IMR-90 (cell line): ENCODE results near the gene ZNF236. TPM values are rescaled to one million over a fixed set of nuclear protein-coding genes. Genes with fewer than 3 reads are reported as not detected.

Source experiments
- ATAC-seq: fragments of 200-7000 bp; cut with Tn5 transposase; 2 replicates; pipeline ENCODE4 v1.9.1; 2020; ENCODE audit warnings: low read depth, mild to moderate bottlenecking, moderate library complexity
- BruUV-seq: library from RNA; stranded (reverse); fragments of 400-500 nt; replicated peaks from 2 replicates; lab custom pipeline; 2021; lab: Mats Ljungman, UMichigan
- CTCF ChIA-PET: fragments of 300-600 bp; formaldehyde crosslinking; extraction: SDS; loops from one replicate; lab custom pipeline; 2021; ENCODE audit warnings: antibody characterized with exemption; lab: Yijun Ruan, JAX
- POLR2A ChIA-PET: fragments of 300-600 bp; sonication (Branson Sonifier 250); formaldehyde crosslinking; loops from one replicate; lab custom pipeline; 2022; ENCODE audit warnings: antibody characterized with exemption; ENCODE audit not compliant: unreplicated experiment; lab: Charles Lee
- DNase-seq: peaks from one replicate; pipeline ENCODE4 v3.0.0; 2013
- H2AFZ ChIP-seq: replicated peaks from 2 replicates; pipeline ENCODE3; 2013; ENCODE audit warnings: low read length, mild to moderate bottlenecking; ENCODE audit not compliant: poor library complexity
- H2AK5ac ChIP-seq: 2 replicates; pipeline ENCODE4 v1.6.1; 2013; ENCODE audit warnings: low read depth, low read length, inconsistent platforms
- H2AK9ac ChIP-seq: replicated peaks from 2 replicates; pipeline ENCODE3; 2013; ENCODE audit warnings: mild to moderate bottlenecking, low read depth, low read length, moderate library complexity; ENCODE audit not compliant: poor library complexity
- H2BK120ac ChIP-seq: 2 replicates; pipeline ENCODE4 v1.6.1; 2013; ENCODE audit warnings: low read depth, low read length, inconsistent platforms
- H2BK15ac ChIP-seq: 3 replicates; pipeline ENCODE4 v1.6.1; 2013; ENCODE audit warnings: low read depth, low read length, inconsistent platforms
- H2BK20ac ChIP-seq: 2 replicates; pipeline ENCODE4 v1.6.1; 2013; ENCODE audit warnings: low read depth, mild to moderate bottlenecking, inconsistent platforms, low read length, moderate library complexity
- H2BK5ac ChIP-seq: 2 replicates; pipeline ENCODE4 v1.6.1; 2013; ENCODE audit warnings: mild to moderate bottlenecking, low read depth, low read length, inconsistent platforms; ENCODE audit not compliant: poor library complexity, severe bottlenecking
- H3K14ac ChIP-seq: replicated peaks from 2 replicates; pipeline ENCODE4 v1.6.1; 2013; ENCODE audit warnings: low read depth, low read length, inconsistent platforms
- H3K18ac ChIP-seq: 2 replicates; pipeline ENCODE4 v1.6.1; 2013; ENCODE audit warnings: low read depth, low read length, control low read depth
- H3K23ac ChIP-seq: 2 replicates; pipeline ENCODE4 v1.6.1; 2013; ENCODE audit warnings: low read depth, low read length, inconsistent platforms
- H3K27ac ChIP-seq: 2 replicates; pipeline ENCODE4 v1.5.1; 2013; ENCODE audit warnings: mild to moderate bottlenecking, control low read depth, low read length; ENCODE audit not compliant: insufficient read depth
- H3K27me3 ChIP-seq: 2 replicates; pipeline ENCODE4 v1.6.1; 2013; ENCODE audit warnings: low read length; ENCODE audit not compliant: control insufficient read depth, insufficient read depth
- H3K36me3 ChIP-seq: 2 replicates; pipeline ENCODE4 v1.6.1; 2013; ENCODE audit warnings: low read length, mixed read lengths; ENCODE audit not compliant: control insufficient read depth, insufficient read depth
- H3K4ac ChIP-seq: 2 replicates; pipeline ENCODE4 v1.6.1; 2013; ENCODE audit warnings: low read depth, low read length, inconsistent platforms
- H3K4me1 ChIP-seq: 2 replicates; pipeline ENCODE4 v1.6.1; 2013; ENCODE audit warnings: low read length, mixed read lengths; ENCODE audit not compliant: control insufficient read depth, insufficient read depth
- H3K4me2 ChIP-seq: 2 replicates; pipeline ENCODE4 v1.6.1; 2013; ENCODE audit warnings: low read depth, mild to moderate bottlenecking, control low read depth, low read length, moderate library complexity
- H3K4me3 ChIP-seq: 2 replicates; pipeline ENCODE4 v1.5.1; 2013; ENCODE audit warnings: low read depth, mild to moderate bottlenecking, control low read depth, low read length, moderate library complexity; ENCODE audit not compliant: insufficient read depth
- H3K56ac ChIP-seq: 2 replicates; pipeline ENCODE4 v1.6.1; 2013; ENCODE audit warnings: low read length, inconsistent platforms; ENCODE audit not compliant: insufficient read depth; ENCODE audit errors: extremely low read depth
- H3K79me1 ChIP-seq, 2 experiments: 2 replicates each; pipeline ENCODE4 v1.6.1; 2013; ENCODE audit warnings: low read length in 2 of 2, inconsistent platforms in 1 of 2, low read depth in 1 of 2
- H3K9ac ChIP-seq: 2 replicates; pipeline ENCODE4 v1.6.1; 2013; ENCODE audit warnings: low read depth, low read length, control low read depth
- H3K9me1 ChIP-seq: 2 replicates; pipeline ENCODE4 v1.6.1; 2013; ENCODE audit warnings: low read length, inconsistent platforms; ENCODE audit not compliant: insufficient read depth
- H3K9me3 ChIP-seq: 2 replicates; pipeline ENCODE4 v1.6.1; 2013; ENCODE audit warnings: low read length; ENCODE audit not compliant: control insufficient read depth, insufficient read depth
- H4K20me1 ChIP-seq: 2 replicates; pipeline ENCODE4 v1.6.1; 2013; ENCODE audit warnings: low read length, inconsistent platforms; ENCODE audit not compliant: insufficient read depth
- H4K5ac ChIP-seq: 2 replicates; pipeline ENCODE4 v1.6.1; 2013; ENCODE audit warnings: mild to moderate bottlenecking, low read depth, low read length, control low read depth
- H4K8ac ChIP-seq, 2 experiments: 2 replicates each; pipeline ENCODE4 v1.6.1; 2013; ENCODE audit warnings: low read depth in 2 of 2, low read length in 2 of 2, control low read depth in 1 of 2, inconsistent platforms in 1 of 2
- H4K91ac ChIP-seq: 2 replicates; pipeline ENCODE4 v1.6.1; 2013; ENCODE audit warnings: low read depth, low read length, inconsistent platforms; ENCODE audit not compliant: insufficient read depth
- BHLHE40 ChIP-seq: fragments of 150-350 bp; IDR thresholded peaks from 2 replicates; pipeline ENCODE4 v1.6.1; 2016; ENCODE audit warnings: mild to moderate bottlenecking, low read depth, low read length
- CEBPB ChIP-seq: IDR thresholded peaks from 2 replicates; pipeline ENCODE4 v1.6.1; 2012; ENCODE audit warnings: low read depth, low read length, improper control_type of control experiment
- CHD1 ChIP-seq: IDR thresholded peaks from 2 replicates; pipeline ENCODE4 v1.6.1; 2012; ENCODE audit warnings: low read depth, low read length, improper control_type of control experiment
- ELK1 ChIP-seq: fragments of 150-350 bp; IDR thresholded peaks from 2 replicates; pipeline ENCODE4 v1.6.1; 2016; ENCODE audit warnings: low read depth, mild to moderate bottlenecking, low read length, moderate library complexity, borderline replicate concordance
- FOS ChIP-seq: fragments of 150-350 bp; IDR thresholded peaks from 2 replicates; pipeline ENCODE4 v1.6.1; 2016; ENCODE audit warnings: low read depth, low read length
- MAFK ChIP-seq: IDR thresholded peaks from 2 replicates; pipeline ENCODE4 v1.6.1; 2012; ENCODE audit warnings: low read depth, low read length, improper control_type of control experiment
- MAZ ChIP-seq: IDR thresholded peaks from 2 replicates; pipeline ENCODE4 v1.6.1; 2012; ENCODE audit warnings: low read depth, mild to moderate bottlenecking, low read length, improper control_type of control experiment, moderate library complexity, borderline replicate concordance
- MXI1 ChIP-seq: IDR thresholded peaks from 2 replicates; pipeline ENCODE4 v1.6.1; 2012; ENCODE audit warnings: low read depth, mild to moderate bottlenecking, low read length, moderate library complexity, borderline replicate concordance
- NFE2L2 ChIP-seq: fragments of 150-350 bp; IDR thresholded peaks from 2 replicates; pipeline ENCODE4 v1.6.1; 2016; ENCODE audit warnings: low read depth, mild to moderate bottlenecking, low read length
- POLR2A ChIP-seq: IDR thresholded peaks from 2 replicates; pipeline ENCODE4 v1.6.1; 2012; ENCODE audit warnings: mild to moderate bottlenecking, low read depth, low read length
- RAD21 ChIP-seq: IDR thresholded peaks from 2 replicates; pipeline ENCODE4 v1.6.1; 2012; ENCODE audit warnings: low read length, improper control_type of control experiment
- RCOR1 ChIP-seq: IDR thresholded peaks from 2 replicates; pipeline ENCODE4 v1.6.1; 2012; ENCODE audit warnings: mild to moderate bottlenecking, low read length, improper control_type of control experiment; ENCODE audit not compliant: insufficient replicate concordance
- RFX5 ChIP-seq: IDR thresholded peaks from 2 replicates; pipeline ENCODE4 v1.8.0; 2012; ENCODE audit warnings: low read depth, mild to moderate bottlenecking, low read length, moderate library complexity
- SMC3 ChIP-seq: fragments of 150-350 bp; IDR thresholded peaks from 2 replicates; pipeline ENCODE4 v1.6.1; 2016; ENCODE audit warnings: low read depth, mild to moderate bottlenecking, antibody characterized with exemption, low read length, moderate library complexity
- USF2 ChIP-seq: fragments of 150-350 bp; IDR thresholded peaks from 2 replicates; pipeline ENCODE4 v1.6.1; 2017; ENCODE audit warnings: mild to moderate bottlenecking, antibody characterized with exemption, low read length, low read depth
- WGBS, 2 experiments: methylation state at CpG; one replicate each; pipeline versions ENCODE4 v1.1.5 to v1.1.7; 2013; ENCODE audit warnings: missing lambda C conversion rate in 2 of 2; ENCODE audit not compliant: insufficient read length in 1 of 2; ENCODE audit errors: extremely low coverage in 2 of 2; 5-methylcytosine and 5-hydroxymethylcytosine counted together
- dilution Hi-C: fragments of 300-500 bp; cut with HindIII; formaldehyde crosslinking; loops from one replicate; pipeline ENCODE4 v1.14.3; 2018; ENCODE audit warnings: low sequenced_read_pairs; ENCODE audit not compliant: unreplicated experiment
- in situ Hi-C: fragments of 300-500 bp; cut with MboI; formaldehyde crosslinking; loops from 3 replicates; pipeline ENCODE4 v1.14.3; 2019; ENCODE audit warnings: low sequenced_read_pairs, inconsistent platforms, mixed read lengths
- intact Hi-C: fragments of 100-400 bp; cut with micrococcal nuclease; formaldehyde crosslinking; loops from 2 replicates; pipeline ENCODE4 v1.10.0; 2022
- polyA plus RNA-seq, 3 experiments: library from polyadenylated mRNA; depleted of rRNA; stranded (reverse); fragments of >200 nt; gene quantifications; 2 replicates each; pipeline ENCODE4 v1.2.3, GENCODE V29; 2012; ENCODE audit warnings: low replicate concordance in 1 of 3
- total RNA-seq: library from RNA; depleted of rRNA; stranded (reverse); fragments of >200 nt; gene quantifications from 2 replicates; pipeline ENCODE4 v1.2.3, GENCODE V29; 2012

ZNF236 gene
- total and polyA plus RNA-seq, 2 of the 4 experiments (the other 2 are of a cell fraction): 3.6 to 9.7 TPM

- intact Hi-C loops (no loop called here), in situ Hi-C loops (no loop called here), dilution Hi-C loops (no loop called here)
- H3K4me3 ChIP-seq: no peak overlapping the region
- ChIA-PET POLR2A (no interaction called here), CTCF (no interaction called here)
- H3K9me3 ChIP-seq: no peaks in the 10 kb centered on the region
- H2AFZ ChIP-seq: no peak overlapping the region
- H3K18ac ChIP-seq: no peak overlapping the region
- no peak overlapping the region for H4K5ac ChIP-seq
- no peak overlapping the region for H2AK9ac ChIP-seq
- H3K56ac ChIP-seq: no peak overlapping the region
- H3K27me3 ChIP-seq: no peaks in the 10 kb centered on the region
- no peak overlapping the region for H4K91ac ChIP-seq
- H2AK5ac ChIP-seq: no peak overlapping the region
- H2BK5ac ChIP-seq: no peak overlapping the region
- H2BK15ac ChIP-seq: no peak overlapping the region
- no peak overlapping the region for H4K8ac ChIP-seq
- H3K4me1 ChIP-seq: peaks cover 14% of the 10 kb centered on the region
- no peak overlapping the region for H3K4ac ChIP-seq
- TF ChIP-seq USF2: no peak
- no peak for TF ChIP-seq POLR2A
- TF ChIP-seq MXI1: no peak
- TF ChIP-seq NFE2L2: no peak
- TF ChIP-seq MAFK: no peak
- TF ChIP-seq RFX5: no peak
- TF ChIP-seq ELK1: no peak
- no peak for TF ChIP-seq CHD1
- TF ChIP-seq CEBPB: no peak
- no peak for TF ChIP-seq SMC3
- no peak for TF ChIP-seq BHLHE40
- no peak for TF ChIP-seq FOS
- TF ChIP-seq RCOR1: no peak
- TF ChIP-seq RAD21: no peak
- TF ChIP-seq MAZ: no peak
- DNase-seq (peak; percentile 56), ATAC-seq (peak; percentile 11; the same call in 1 of the 2 replicates)
- H2BK120ac ChIP-seq: no peak overlapping the region
- no peak overlapping the region; the same call in 1 of the 2 replicates for H3K23ac ChIP-seq
- H2BK20ac ChIP-seq: no peak overlapping the region
- no peak overlapping the region for H3K4me2 ChIP-seq
- H3K14ac ChIP-seq: no peak overlapping the region
- no peaks in the 10 kb centered on the region for H4K20me1 ChIP-seq
- H3K9ac ChIP-seq: no peak overlapping the region
- H3K9me1 ChIP-seq: peaks cover 3% of the 10 kb centered on the region; the same call in 1 of the 2 replicates
- BruUV-seq: TSS peak; percentile 33
- 82% methylated on average over 2 of the region's 6 CpGs; no CpG with 5 or more reads in 1 of the 2 experiments for WGBS, 2 experiments
- H3K27ac ChIP-seq: no peak overlapping the region
- peaks cover 0 to 3% of the 10 kb centered on the region in 2 experiments; a peak in 1 of 4 replicates for H3K79me1 ChIP-seq
- peaks cover 24% of the 10 kb centered on the region for H3K36me3 ChIP-seq
These were observed 104.9 kb downstream of the ZNF236 start for GRCh38 chr18:76927223-76927725.
